Measurements from ENCODE around the gene KLF13.
"Not testable (repeated sequence)": the region's sequence is repeated elsewhere in the genome, so short reads cannot be mapped to it uniquely, and the experiment has no call there.

Gene KLF13

GRCh38 chr15:31347067-31347975, 20.7 kb downstream of the KLF13 start:
- DNase-seq: no peak

GRCh38 chr15:31347981-31348803, 21.6 kb downstream of the KLF13 start:
- DNase-seq: no peak

- no peak for DNase-seq
These were observed 22.9 kb downstream of the KLF13 start for GRCh38 chr15:31349233-31350141.

GRCh38 chr15:31350771-31351170, 24.1 kb downstream of the KLF13 start:
- no peak for DNase-seq

GRCh38 chr15:31352339-31352751, 25.7 kb downstream of the KLF13 start:
- peak in 1 of 2 experiments; percentile 40 for DNase-seq

GRCh38 chr15:31352911-31353811, 26.5 kb downstream of the KLF13 start:
- peak; percentile 31 to 47 for DNase-seq

- DNase-seq: no peak
These were observed 27.3 kb downstream of the KLF13 start for GRCh38 chr15:31353931-31354330.

- not testable (repeated sequence) for DNase-seq
These were observed 29.5 kb downstream of the KLF13 start for GRCh38 chr15:31356097-31356496.

GRCh38 chr15:31357148-31357547, 30.5 kb downstream of the KLF13 start:
- no peak for DNase-seq

GRCh38 chr15:31358163-31358562, 31.5 kb downstream of the KLF13 start:
- no peak for DNase-seq

GRCh38 chr15:31358957-31359701, 32.5 kb downstream of the KLF13 start:
- DNase-seq: peak in 1 of 2 experiments; percentile 39

GRCh38 chr15:31359702-31360111, 33.1 kb downstream of the KLF13 start:
- peak; percentile 32 to 41 for DNase-seq

- DNase-seq: peak in 1 of 2 experiments; percentile 70
These were observed 33.5 kb downstream of the KLF13 start for GRCh38 chr15:31360158-31360561.

- DNase-seq: peak; percentile 65 to 90
These were observed 34.5 kb downstream of the KLF13 start for GRCh38 chr15:31360843-31361763.

GRCh38 chr15:31361764-31362515, 35.3 kb downstream of the KLF13 start:
- peak; percentile 51 to 70 for DNase-seq

GRCh38 chr15:31362886-31363285, 36.3 kb downstream of the KLF13 start:
- DNase-seq: no peak

- DNase-seq: peak; percentile 12 to 54
These were observed 37.8 kb downstream of the KLF13 start for GRCh38 chr15:31364301-31365031.
